ENCODE measurements around the gene SMIM28. TPM values are rescaled to one million over a fixed set of nuclear protein-coding genes. Genes with fewer than 3 reads are reported as not detected.

Gene SMIM28
- total and polyA plus RNA-seq, 9 of the 15 experiments (the other 6 are each of a cell fraction or from before 2014, with no cell fraction given), result not detected

- TF ChIP-seq ZNF311 (CRISPR knock-in tag; IDR thresholded peaks at IDR 0.05) (no peak), ZNF830 (CRISPR knock-in tag; IDR thresholded peaks at IDR 0.05) (no peak), ZNF444 (CRISPR knock-in tag; IDR thresholded peaks at IDR 0.05) (no peak), PHF21A (IDR thresholded peaks at IDR 0.05; ENCODE audit: borderline replicate concordance, low read depth) (no peak), BMI1 (IDR thresholded peaks at IDR 0.05; ENCODE audit: low read length) (no peak), ETV5 (CRISPR knock-in tag; IDR thresholded peaks at IDR 0.05; ENCODE audit: low read depth) (peak; percentile 80), ZNF224 (CRISPR knock-in tag; IDR thresholded peaks at IDR 0.05) (peak; percentile 70; the same call in 1 of the 2 replicates), BRD9 (IDR thresholded peaks at IDR 0.05; ENCODE audit: low read depth, partially characterized antibody) (no peak), CBX2 (IDR thresholded peaks at IDR 0.05; ENCODE audit: insufficient read depth, low read length, poor library complexity, severe bottlenecking) (no peak), ZKSCAN8 (CRISPR knock-in tag; IDR thresholded peaks at IDR 0.05) (no peak), FOXM1 (IDR thresholded peaks at IDR 0.05; ENCODE audit: low read depth) (no peak), FOXM1 (CRISPR knock-in tag; IDR thresholded peaks at IDR 0.05; ENCODE audit: low read depth) (no peak; the same call in 1 of the 2 replicates), RBBP5 (IDR thresholded peaks at IDR 0.05; ENCODE audit: borderline replicate concordance, insufficient read depth, low read length, poor library complexity, severe bottlenecking) (no peak)
- TF ChIP-seq, protein P1, sequence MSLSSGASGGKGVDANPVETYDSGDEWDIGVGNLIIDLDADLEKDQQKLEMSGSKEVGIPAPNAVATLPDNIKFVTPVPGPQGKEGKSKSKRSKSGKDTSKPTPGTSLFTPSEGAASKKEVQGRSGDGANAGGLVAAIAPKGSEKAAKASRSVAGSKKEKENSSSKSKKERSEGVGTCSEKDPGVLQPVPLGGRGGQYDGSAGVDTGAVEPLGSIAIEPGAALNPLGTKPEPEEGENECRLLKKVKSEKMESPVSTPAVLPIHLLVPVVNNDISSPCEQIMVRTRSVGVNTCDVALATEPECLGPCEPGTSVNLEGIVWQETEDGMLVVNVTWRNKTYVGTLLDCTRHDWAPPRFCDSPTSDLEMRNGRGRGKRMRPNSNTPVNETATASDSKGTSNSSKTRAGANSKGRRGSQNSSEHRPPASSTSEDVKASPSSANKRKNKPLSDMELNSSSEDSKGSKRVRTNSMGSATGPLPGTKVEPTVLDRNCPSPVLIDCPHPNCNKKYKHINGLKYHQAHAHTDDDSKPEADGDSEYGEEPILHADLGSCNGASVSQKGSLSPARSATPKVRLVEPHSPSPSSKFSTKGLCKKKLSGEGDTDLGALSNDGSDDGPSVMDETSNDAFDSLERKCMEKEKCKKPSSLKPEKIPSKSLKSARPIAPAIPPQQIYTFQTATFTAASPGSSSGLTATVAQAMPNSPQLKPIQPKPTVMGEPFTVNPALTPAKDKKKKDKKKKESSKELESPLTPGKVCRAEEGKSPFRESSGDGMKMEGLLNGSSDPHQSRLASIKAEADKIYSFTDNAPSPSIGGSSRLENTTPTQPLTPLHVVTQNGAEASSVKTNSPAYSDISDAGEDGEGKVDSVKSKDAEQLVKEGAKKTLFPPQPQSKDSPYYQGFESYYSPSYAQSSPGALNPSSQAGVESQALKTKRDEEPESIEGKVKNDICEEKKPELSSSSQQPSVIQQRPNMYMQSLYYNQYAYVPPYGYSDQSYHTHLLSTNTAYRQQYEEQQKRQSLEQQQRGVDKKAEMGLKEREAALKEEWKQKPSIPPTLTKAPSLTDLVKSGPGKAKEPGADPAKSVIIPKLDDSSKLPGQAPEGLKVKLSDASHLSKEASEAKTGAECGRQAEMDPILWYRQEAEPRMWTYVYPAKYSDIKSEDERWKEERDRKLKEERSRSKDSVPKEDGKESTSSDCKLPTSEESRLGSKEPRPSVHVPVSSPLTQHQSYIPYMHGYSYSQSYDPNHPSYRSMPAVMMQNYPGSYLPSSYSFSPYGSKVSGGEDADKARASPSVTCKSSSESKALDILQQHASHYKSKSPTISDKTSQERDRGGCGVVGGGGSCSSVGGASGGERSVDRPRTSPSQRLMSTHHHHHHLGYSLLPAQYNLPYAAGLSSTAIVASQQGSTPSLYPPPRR (CRISPR knock-in tag; IDR thresholded peaks at IDR 0.05; ENCODE audit: borderline replicate concordance), result no peak
These were observed 26.3 kb downstream of the SMIM28 start, which contains the start of gene HEBP2 (continued) for GRCh38 chr6:138403801-138404665.
